Activated B cell treated with CpG ODN at 0.5 μM for 24 hours (primary cell): ENCODE data around the gene DDOST. TPM values are rescaled to one million over a fixed set of nuclear protein-coding genes. Genes with fewer than 3 reads are reported as not detected.

Source experiments
- ATAC-seq: fragments of 200-7000 bp; cut with Tn5 transposase; one replicate; pipeline ENCODE4 v1.10.0; 2021; ENCODE audit warnings: low read depth, mild to moderate bottlenecking, moderate library complexity
- CTCF ChIA-PET: fragments of 350-600 bp; sonication (Branson Sonifier 250); formaldehyde crosslinking; loops from one replicate; lab custom pipeline; 2021; ENCODE audit warnings: antibody characterized with exemption; lab: Charles Lee
- POLR2A ChIA-PET: fragments of 350-600 bp; sonication (Branson Sonifier 250); formaldehyde crosslinking; loops from one replicate; lab custom pipeline; 2021; ENCODE audit warnings: antibody characterized with exemption; lab: Charles Lee
- DNase-seq: peaks from one replicate; pipeline ENCODE4 v3.0.0; 2022
- H3K27ac Mint-ChIP-seq: one replicate; pipeline ENCODE4 v1.8.0; 2020; ENCODE audit warnings: mixed read lengths
- H3K27me3 Mint-ChIP-seq: one replicate; pipeline ENCODE4 v1.8.0; 2021; ENCODE audit warnings: mixed read lengths
- H3K36me3 Mint-ChIP-seq: one replicate; pipeline ENCODE4 v1.8.0; 2021; ENCODE audit warnings: low read depth, mixed read lengths
- H3K4me1 Mint-ChIP-seq: one replicate; pipeline ENCODE4 v1.8.0; 2021; ENCODE audit warnings: mixed read lengths
- H3K4me3 Mint-ChIP-seq: one replicate; pipeline ENCODE4 v1.8.0; 2020; ENCODE audit warnings: mild to moderate bottlenecking, mixed read lengths
- H3K9me3 Mint-ChIP-seq: one replicate; pipeline ENCODE4 v1.8.0; 2020; ENCODE audit warnings: mixed read lengths
- CTCF ChIP-seq: fragments of 200-600 bp; IDR thresholded peaks from one replicate; pipeline ENCODE4 v1.8.0; 2022; ENCODE audit warnings: antibody characterized with exemption, mild to moderate bottlenecking
- intact Hi-C: fragments of 100-400 bp; cut with micrococcal nuclease; formaldehyde crosslinking; loops from one replicate; pipeline ENCODE4 v1.15.1; 2024
- total RNA-seq: library from RNA; stranded (reverse); gene quantifications from 2 replicates; pipeline ENCODE4 v1.2.3, GENCODE V29; 2022

DDOST gene
- total RNA-seq, 1 donor from 2014 or later: 132 TPM

- POLR2A ChIA-PET: no interaction called here
- no peak for TF ChIP-seq CTCF
- no peaks in the 10 kb centered on the region for H3K36me3 Mint-ChIP-seq
- peaks cover 13% of the 10 kb centered on the region for H3K27me3 Mint-ChIP-seq
- H3K4me3 Mint-ChIP-seq: no peak overlapping the region
- ATAC-seq (no peak), DNase-seq (no peak)
- intact Hi-C loops: no loop called here
- CTCF ChIA-PET: no interaction called here
- H3K4me1 Mint-ChIP-seq: peaks cover under 1% of the 10 kb centered on the region
- H3K27ac Mint-ChIP-seq: no peak overlapping the region
- H3K9me3 Mint-ChIP-seq: no peaks in the 10 kb centered on the region
Observed at GRCh38 chr1:20684651-20685050, 23.5 kb upstream of the DDOST start.

GRCh38 chr1:20684050-20684620 is 23.0 kb upstream of the DDOST start:
- Mint-ChIP-seq H3K36me3 (no peaks in the 10 kb centered on the region), H3K4me1 (peaks cover 4% of the 10 kb centered on the region), H3K9me3 (no peaks in the 10 kb centered on the region), H3K27me3 (peaks cover 13% of the 10 kb centered on the region), H3K27ac (no peak overlapping the region), H3K4me3 (no peak overlapping the region)
- POLR2A ChIA-PET: no interaction called here
- DNase-seq: no peak
- no peak for ATAC-seq
- CTCF ChIA-PET: no interaction called here
- intact Hi-C loops: no loop called here
- no peak for TF ChIP-seq CTCF

- no peaks in the 10 kb centered on the region for H3K9me3 Mint-ChIP-seq
- no peak overlapping the region for H3K27ac Mint-ChIP-seq
- H3K4me1 Mint-ChIP-seq: peaks cover 9% of the 10 kb centered on the region
- intact Hi-C loops: no loop called here
- TF ChIP-seq CTCF: no peak
- no peaks in the 10 kb centered on the region for H3K36me3 Mint-ChIP-seq
- ATAC-seq (no peak), DNase-seq (no peak)
- ChIA-PET CTCF (no interaction called here), POLR2A (no interaction called here)
- no peak overlapping the region for H3K4me3 Mint-ChIP-seq
- H3K27me3 Mint-ChIP-seq: peaks cover 13% of the 10 kb centered on the region
Observed at GRCh38 chr1:20683614-20684013, 22.4 kb upstream of the DDOST start.

- H3K27ac Mint-ChIP-seq: no peak overlapping the region
- no peak overlapping the region for H3K4me3 Mint-ChIP-seq
- H3K36me3 Mint-ChIP-seq: peaks cover 3% of the 10 kb centered on the region
- ATAC-seq (no peak), DNase-seq (no peak)
- H3K27me3 Mint-ChIP-seq: peaks cover 13% of the 10 kb centered on the region
- intact Hi-C loops: no loop called here
- H3K9me3 Mint-ChIP-seq: peaks cover 3% of the 10 kb centered on the region
- no peak for TF ChIP-seq CTCF
- POLR2A ChIA-PET: no interaction called here
- CTCF ChIA-PET: no interaction called here
- H3K4me1 Mint-ChIP-seq: peaks cover 15% of the 10 kb centered on the region
Observed at GRCh38 chr1:20682571-20683236, 21.5 kb upstream of the DDOST start.

GRCh38 chr1:20681999-20682398 is 20.8 kb upstream of the DDOST start:
- intact Hi-C loops: no loop called here
- no peak for DNase-seq
- ChIA-PET CTCF (no interaction called here), POLR2A (no interaction called here)
- TF ChIP-seq CTCF: no peak
- H3K9me3 Mint-ChIP-seq: peaks cover 4% of the 10 kb centered on the region
- H3K27ac Mint-ChIP-seq: no peak overlapping the region
- no peak overlapping the region for H3K4me3 Mint-ChIP-seq
- H3K27me3 Mint-ChIP-seq: peaks cover 13% of the 10 kb centered on the region
- peaks cover 3% of the 10 kb centered on the region for H3K36me3 Mint-ChIP-seq
- no peak for ATAC-seq
- H3K4me1 Mint-ChIP-seq: peaks cover 15% of the 10 kb centered on the region
